CD4-positive, alpha-beta memory T cell (primary cell): ENCODE results near the gene MYO1C. TPM values are rescaled to one million over a fixed set of nuclear protein-coding genes. Genes with fewer than 3 reads are reported as not detected.

Experiments
- CTCF ChIA-PET: fragments of 350-600 bp; sonication (Branson Sonifier 250); formaldehyde crosslinking; loops from one replicate; lab custom pipeline; 2021; ENCODE audit warnings: inconsistent platforms; ENCODE audit not compliant: partially characterized antibody; lab: Charles Lee
- POLR2A ChIA-PET: fragments of 350-600 bp; sonication (Branson Sonifier 250); formaldehyde crosslinking; loops from one replicate; lab custom pipeline; 2021; ENCODE audit not compliant: partially characterized antibody; lab: Charles Lee
- DNase-seq, 5 donors: peaks; one replicate each; pipeline versions ENCODE4 v3.0.0 to v3.0.0-alpha.2; 2020 to 2022; ENCODE audit warnings: mixed read lengths in 1 of 5
- H3K27ac ChIP-seq: one replicate; pipeline ENCODE4 v1.7.0; 2013; ENCODE audit warnings: low read depth, low read length
- H3K27me3 ChIP-seq: 2 replicates; pipeline ENCODE4 v1.7.0; 2013; ENCODE audit warnings: mild to moderate bottlenecking, low read length, moderate library complexity; ENCODE audit not compliant: insufficient read depth
- H3K36me3 ChIP-seq: 2 replicates; pipeline ENCODE4 v1.7.0; 2013; ENCODE audit warnings: mild to moderate bottlenecking, low read length, moderate library complexity; ENCODE audit not compliant: insufficient read depth
- H3K4me1 ChIP-seq: 2 replicates; pipeline ENCODE4 v1.7.0; 2013; ENCODE audit warnings: mild to moderate bottlenecking, low read length, moderate library complexity; ENCODE audit not compliant: insufficient read depth
- H3K4me3 ChIP-seq, 2 donors: one replicate each; pipeline ENCODE4 v1.7.0; 2013; ENCODE audit warnings: low read length in 2 of 2, mild to moderate bottlenecking in 1 of 2
- H3K9me3 ChIP-seq, 2 donors: one replicate each; pipeline ENCODE4 v1.7.0; 2013; ENCODE audit warnings: low read length in 2 of 2, control low read depth in 1 of 2; ENCODE audit not compliant: control insufficient read depth in 1 of 2
- H3K27ac Mint-ChIP-seq, 7 donors: one replicate each; pipeline ENCODE4 v1.8.0; 2020 to 2021; ENCODE audit warnings: mixed read lengths in 7 of 7, mild to moderate bottlenecking in 6 of 7, inconsistent platforms in 3 of 7, moderate library complexity in 3 of 7
- H3K27me3 Mint-ChIP-seq, 2 donors: one replicate each; pipeline ENCODE4 v1.8.0; 2020 to 2021; ENCODE audit warnings: mixed read lengths in 2 of 2
- H3K36me3 Mint-ChIP-seq, 2 donors: one replicate each; pipeline ENCODE4 v1.8.0; 2020 to 2021; ENCODE audit warnings: mixed read lengths in 2 of 2, inconsistent platforms in 1 of 2, mild to moderate bottlenecking in 1 of 2
- H3K4me1 Mint-ChIP-seq, 4 donors: one replicate each; pipeline ENCODE4 v1.8.0; 2020 to 2021; ENCODE audit warnings: mixed read lengths in 4 of 4, mild to moderate bottlenecking in 1 of 4
- H3K4me3 Mint-ChIP-seq, 8 donors: one replicate each; pipeline ENCODE4 v1.8.0; 2020 to 2021; ENCODE audit warnings: mixed read lengths in 8 of 8, mild to moderate bottlenecking in 7 of 8, moderate library complexity in 6 of 8, inconsistent platforms in 3 of 8
- H3K9me3 Mint-ChIP-seq, 8 donors: one replicate each; pipeline ENCODE4 v1.8.0; 2020 to 2021; ENCODE audit warnings: mixed read lengths in 8 of 8, mild to moderate bottlenecking in 5 of 8, inconsistent platforms in 3 of 8, moderate library complexity in 1 of 8
- intact Hi-C: fragments of 100-400 bp; cut with micrococcal nuclease; formaldehyde crosslinking; loops from one replicate; pipeline ENCODE4 v1.15.1; 2023
- polyA plus RNA-seq, 2 donors: library from polyadenylated mRNA; unstranded; fragments of 300-500 nt; fragmentation: Illumina TruSeq; gene quantifications; one replicate each; pipeline ENCODE4 v1.2.3, GENCODE V29; 2021
- total RNA-seq, 2 experiments: library from RNA; stranded (reverse); gene quantifications; one replicate each; pipeline ENCODE4 v1.2.3, GENCODE V29; 2021

The MYO1C gene
- total and polyA plus RNA-seq, 4 experiments from 2014 or later: 6.3 to 31.1 (median 24.8) TPM

GRCh38 chr17:1467258-1467657, 25.2 kb downstream of the MYO1C start:
- no peak for DNase-seq
- ChIA-PET CTCF (no interaction called here), POLR2A (no interaction called here)
- Mint-ChIP-seq H3K36me3 (peaks cover 11 to 25% of the 10 kb centered on the region in 2 donors), H3K27ac (no peak overlapping the region), H3K4me3 (no peak overlapping the region), H3K27me3 (no peaks in the 10 kb centered on the region), H3K9me3 (peaks cover 0 to 6% (median 0%) of the 10 kb centered on the region in 8 donors), H3K4me1 (peaks cover 13 to 25% (median 15%) of the 10 kb centered on the region in 4 donors)
- intact Hi-C loops: no loop called here
- Histone ChIP-seq H3K27ac (no peak overlapping the region), H3K4me1 (peaks cover 15% of the 10 kb centered on the region), H3K36me3 (no peaks in the 10 kb centered on the region), H3K4me3 (no peak overlapping the region), H3K27me3 (no peaks in the 10 kb centered on the region), H3K9me3 (no peaks in the 10 kb centered on the region)

- ChIA-PET POLR2A (interaction anchor here (1.8 to 2.5 kb wide), 2 partner anchors 8 to 24 kb away, joined by 6 to 9 read pairs; no protein-coding TSS in a partner anchor), CTCF (no interaction called here)
- peak overlapping the region in 4 of 7 donors; percentile 35 to 73 (median 46) for H3K27ac Mint-ChIP-seq
Observed at GRCh38 chr17:1464186-1464585, 28.3 kb downstream of the MYO1C start.

GRCh38 chr17:1462164-1463112, 30.0 kb downstream of the MYO1C start:
- DNase-seq: peak in 2 of 5 donors; percentile 11 to 50
- CTCF ChIA-PET: interaction anchor here (1.0 to 3.0 kb wide), 6 partner anchors 13 to 190 kb away, joined by 3 to 8 read pairs (median 4); partner anchors contain the start of gene INPP5K
- Histone ChIP-seq H3K4me3 (no peak overlapping the region), H3K9me3 (no peaks in the 10 kb centered on the region), H3K36me3 (no peaks in the 10 kb centered on the region), H3K4me1 (peaks cover 38% of the 10 kb centered on the region), H3K27me3 (no peaks in the 10 kb centered on the region), H3K27ac (no peak overlapping the region)
- Mint-ChIP-seq H3K36me3 (peaks cover 0 to 5% of the 10 kb centered on the region in 2 donors), H3K4me3 (peak overlapping the region; percentile 77 to 87 (median 82)), H3K9me3 (peaks cover 0 to 5% (median 0%) of the 10 kb centered on the region in 8 donors), H3K27ac (peak overlapping the region; percentile 87 to 97 (median 94)), H3K27me3 (no peaks in the 10 kb centered on the region), H3K4me1 (peaks cover 22 to 42% (median 30%) of the 10 kb centered on the region in 4 donors)
- intact Hi-C loops: no loop called here
- POLR2A ChIA-PET: interaction anchor here (0.9 to 2.5 kb wide), 14 partner anchors 10 to 101 kb away, joined by 3 to 33 read pairs (median 4); partner anchors contain the start of genes INPP5K, MYO1C, PITPNA and YWHAE

More at GRCh38 chr17:1464186-1464585, 28.3 kb downstream of the MYO1C start:
- H3K27ac ChIP-seq: no peak overlapping the region
- Mint-ChIP-seq H3K36me3 (peaks cover 7 to 19% of the 10 kb centered on the region in 2 donors), H3K9me3 (peaks cover 0 to 6% (median 0%) of the 10 kb centered on the region in 8 donors), H3K27me3 (no peaks in the 10 kb centered on the region), H3K4me3 (no peak overlapping the region), H3K4me1 (peaks cover 21 to 45% (median 29%) of the 10 kb centered on the region in 4 donors)
- H3K4me1 ChIP-seq: peaks cover 38% of the 10 kb centered on the region
- no peaks in the 10 kb centered on the region for H3K9me3 ChIP-seq
- DNase-seq: no peak
- H3K4me3 ChIP-seq: no peak overlapping the region
- no peaks in the 10 kb centered on the region for H3K36me3 ChIP-seq
- H3K27me3 ChIP-seq: no peaks in the 10 kb centered on the region
- intact Hi-C loops: no loop called here

- Mint-ChIP-seq H3K36me3 (peaks cover 0 to 5% of the 10 kb centered on the region in 2 donors), H3K27me3 (peaks cover 0 to 2% of the 10 kb centered on the region in 2 donors), H3K27ac (peak overlapping the region in 4 of 7 donors; percentile 3 to 64 (median 40)), H3K9me3 (peaks cover 0 to 5% (median 0%) of the 10 kb centered on the region in 8 donors), H3K4me1 (peaks cover 24 to 51% (median 36%) of the 10 kb centered on the region in 4 donors), H3K4me3 (peak overlapping the region in 2 of 8 donors; percentile 35 to 36)
- no peak overlapping the region for H3K4me3 ChIP-seq
- no peaks in the 10 kb centered on the region for H3K9me3 ChIP-seq
- H3K4me1 ChIP-seq: peaks cover 45% of the 10 kb centered on the region
- DNase-seq: no peak
- ChIA-PET CTCF (interaction anchor here (1.1 to 3.0 kb wide), 3 partner anchors 55 to 189 kb away, joined by 3 to 7 read pairs (median 3); partner anchors contain the start of gene INPP5K), POLR2A (interaction anchor here (0.9 to 2.3 kb wide), 4 partner anchors 24 to 65 kb away, joined by 3 to 33 read pairs (median 6); partner anchors contain the start of genes INPP5K and YWHAE)
- no peaks in the 10 kb centered on the region for H3K36me3 ChIP-seq
- no peak overlapping the region for H3K27ac ChIP-seq
- intact Hi-C loops: no loop called here
- no peaks in the 10 kb centered on the region for H3K27me3 ChIP-seq
Observed at GRCh38 chr17:1461198-1461944, 31.1 kb downstream of the MYO1C start.

GRCh38 chr17:1460233-1460632, 32.3 kb downstream of the MYO1C start:
- peaks cover 26 to 53% (median 38%) of the 10 kb centered on the region in 4 donors for H3K4me1 Mint-ChIP-seq
- ChIA-PET POLR2A (interaction anchor here (0.6 to 1.3 kb wide), 6 partner anchors 16 to 168 kb away, joined by 3 to 8 read pairs (median 4); partner anchors contain the start of genes INPP5K and SLC43A2), CTCF (interaction anchor here (1.0 to 1.4 kb wide), 2 partner anchors 56 to 95 kb away, joined by 3 read pairs; partner anchors contain the start of gene INPP5K)
- H3K4me3 ChIP-seq: no peak overlapping the region
- peaks cover 0 to 5% (median 0%) of the 10 kb centered on the region in 8 donors for H3K9me3 Mint-ChIP-seq
- H3K27me3 ChIP-seq: no peaks in the 10 kb centered on the region
- H3K27me3 Mint-ChIP-seq: peaks cover 0 to 2% of the 10 kb centered on the region in 2 donors
- no peak for DNase-seq
- H3K36me3 ChIP-seq: no peaks in the 10 kb centered on the region
- H3K27ac Mint-ChIP-seq: no peak overlapping the region
- intact Hi-C loops: no loop called here
- H3K4me1 ChIP-seq: peaks cover 47% of the 10 kb centered on the region
- H3K27ac ChIP-seq: no peak overlapping the region
- H3K9me3 ChIP-seq: no peaks in the 10 kb centered on the region
- H3K4me3 Mint-ChIP-seq: peak overlapping the region in 1 of 8 donors; percentile 15
- peaks cover 0 to 5% of the 10 kb centered on the region in 2 donors for H3K36me3 Mint-ChIP-seq

- H3K4me3 Mint-ChIP-seq: peak within 1 kb of the TSS; percentile 88 to 96 (median 93)
Observed at GRCh38 chr17:1455797-1456599, 36.5 kb downstream of the MYO1C start, which contains the start of gene CRK. Gene CRK (minus strand): TSS chr17:1456232. CDS start chr17:1456117, 115 bp downstream.

More at GRCh38 chr17:1455797-1456599, 36.5 kb downstream of the MYO1C start, which contains the start of gene CRK:
- H3K4me1 ChIP-seq: peaks cover 43% of the 10 kb centered on the region
- POLR2A ChIA-PET: interaction anchor here (0.7 to 4.7 kb wide), 13 partner anchors 29 to 242 kb away, joined by 3 to 52 read pairs (median 4); partner anchors contain the start of genes INPP5K, MYO1C, RILP and SLC43A2
- H3K9me3 ChIP-seq: no peaks in the 10 kb centered on the region
- CTCF ChIA-PET: interaction anchor here (0.5 to 1.3 kb wide), 3 partner anchors 59 to 91 kb away, joined by 3 to 4 read pairs (median 3); no protein-coding TSS in a partner anchor
- intact Hi-C loops: loop anchor here (1.0 to 5.0 kb wide), 6 partner anchors 32 to 171 kb away; partner anchors contain the start of genes INPP5K, PITPNA, SLC43A2 and YWHAE
- H3K27ac ChIP-seq: peak within 1 kb of the TSS; percentile 94
- peaks cover 0 to 2% of the 10 kb centered on the region in 2 donors for H3K27me3 Mint-ChIP-seq
- no peaks in the 10 kb centered on the region for H3K36me3 ChIP-seq
- peak within 1 kb of the TSS; percentile 81 to 92 for H3K4me3 ChIP-seq
- peak; percentile 96 to 99 (median 98) for DNase-seq
- H3K36me3 Mint-ChIP-seq: peaks cover 0 to 24% of the 10 kb centered on the region in 2 donors
- peak within 1 kb of the TSS; percentile 80 to 96 (median 95) for H3K27ac Mint-ChIP-seq
- no peaks in the 10 kb centered on the region for H3K27me3 ChIP-seq
- H3K9me3 Mint-ChIP-seq: no peaks in the 10 kb centered on the region
- peaks cover 28 to 61% (median 45%) of the 10 kb centered on the region in 4 donors for H3K4me1 Mint-ChIP-seq
